Measurements from ENCODE around the gene RAB9B. TPM values are rescaled to one million over a fixed set of nuclear protein-coding genes. Genes with fewer than 3 reads are reported as not detected.
A peak's percentile ranks its signal among the peaks of the same experiment; 100 is the strongest.

Gene RAB9B
- total and polyA plus RNA-seq, 2 donors (not counting 1 experiment from before 2014, with no cell fraction given) = 0.43 to 0.44 TPM

GRCh38 chrX:103831342-103831802 is 685 bp downstream of the RAB9B start:
- intact Hi-C loops (cut with micrococcal nuclease) = loop anchor here (5.0 kb wide), 3 partner anchors 86 to 299 kb away; partner anchors contain the start of gene MORF4L2
- H3K9ac ChIP-seq (ENCODE audit: low read length) = peak overlapping the region; percentile 70
- ATAC-seq (ENCODE audit: low read depth) = no peak
- H3K27ac Mint-ChIP-seq = peak overlapping the region; percentile 46
- peak overlapping the region; percentile 94 for H3K4me3 Mint-ChIP-seq
- peaks cover 4 to 5% of the 10 kb centered on the region in 2 donors for H3K4me1 ChIP-seq (ENCODE audit: control insufficient read depth in 2 of 2, insufficient read depth in 2 of 2, low read length in 2 of 2)
- H3K36me3 ChIP-seq (replicated peaks in 1 of 2; ENCODE audit: control extremely low read depth in 1 of 2, control insufficient read depth in 1 of 2, extremely low read depth in 1 of 2, insufficient read depth in 2 of 2, low read length in 1 of 2) = no peaks in the 10 kb centered on the region
- DNase-seq = peak; percentile 76
- no peaks in the 10 kb centered on the region for H3K9me3 ChIP-seq (ENCODE audit: control extremely low read depth in 1 of 3, control insufficient read depth in 2 of 3, insufficient read depth in 1 of 3, low read length in 2 of 3)
- peak overlapping the region; percentile 77 for H3K4me2 ChIP-seq (replicated peaks; ENCODE audit: low read depth, low read length, poor library complexity, severe bottlenecking)
- POLR2A ChIA-PET = no interaction called here
- no peak for TF ChIP-seq EZH2 (IDR thresholded peaks at IDR 0.05; ENCODE audit: borderline replicate concordance, insufficient read depth, low read depth, low read length, poor library complexity, severe bottlenecking)
- H2AFZ ChIP-seq (ENCODE audit: insufficient read depth, low read depth, low read length, poor library complexity, severe bottlenecking) = peak overlapping the region; percentile 86
- CTCF ChIA-PET = interaction anchor here (0.9 to 1.3 kb wide), 5 partner anchors 13 to 298 kb away, joined by 3 to 4 read pairs (median 3); no protein-coding TSS in a partner anchor
- H3K27ac ChIP-seq (ENCODE audit: low read length in 2 of 2) = no peak overlapping the region
- H4K20me1 ChIP-seq (ENCODE audit: control insufficient read depth, insufficient read depth, low read length, poor library complexity, severe bottlenecking) = no peaks in the 10 kb centered on the region
- no peaks in the 10 kb centered on the region for H3K79me2 ChIP-seq (ENCODE audit: control insufficient read depth, insufficient read depth, low read length)
- peaks cover 5% of the 10 kb centered on the region for H3K4me1 Mint-ChIP-seq
- peak overlapping the region in 4 of 5 experiments; percentile 64 to 72 (median 68) for H3K4me3 ChIP-seq (ENCODE audit: control extremely low read depth in 1 of 5, extremely low read depth in 1 of 5, insufficient read depth in 1 of 5, low read depth in 2 of 5, low read length in 4 of 5)
- H3K9me3 Mint-ChIP-seq (ENCODE audit: insufficient read depth) = no peaks in the 10 kb centered on the region
- WGBS (ENCODE audit: insufficient coverage) = 19% methylated on average over 7 of the region's 11 CpGs
- H3K27me3 Mint-ChIP-seq = peaks cover 3% of the 10 kb centered on the region
- H3K27me3 ChIP-seq (replicated peaks in 1 of 4; ENCODE audit: control extremely low read depth in 1 of 4, control insufficient read depth in 3 of 4, insufficient read depth in 4 of 4, low read length in 3 of 4) = no peaks in the 10 kb centered on the region

- no peak overlapping the region for H3K4me2 ChIP-seq (replicated peaks; ENCODE audit: low read depth, low read length, poor library complexity, severe bottlenecking)
- H2AFZ ChIP-seq (ENCODE audit: insufficient read depth, low read depth, low read length, poor library complexity, severe bottlenecking) = no peak overlapping the region
- no peaks in the 10 kb centered on the region for H3K27me3 ChIP-seq (replicated peaks in 1 of 4; ENCODE audit: control extremely low read depth in 1 of 4, control insufficient read depth in 3 of 4, insufficient read depth in 4 of 4, low read length in 3 of 4)
- H3K27me3 Mint-ChIP-seq = peaks cover 3% of the 10 kb centered on the region
- H3K27ac Mint-ChIP-seq = no peak overlapping the region
- no peak for DNase-seq
- POLR2A ChIA-PET = no interaction called here
- WGBS (ENCODE audit: insufficient coverage) = 90% methylated on average over 3 of the region's 7 CpGs
- H3K79me2 ChIP-seq (ENCODE audit: control insufficient read depth, insufficient read depth, low read length) = no peaks in the 10 kb centered on the region
- peaks cover 4 to 5% of the 10 kb centered on the region in 2 donors for H3K4me1 ChIP-seq (ENCODE audit: control insufficient read depth in 2 of 2, insufficient read depth in 2 of 2, low read length in 2 of 2)
- intact Hi-C loops (cut with micrococcal nuclease) = loop anchor here (5.0 kb wide), 3 partner anchors 86 to 299 kb away; partner anchors contain the start of gene MORF4L2
- H3K9me3 ChIP-seq (ENCODE audit: control extremely low read depth in 1 of 3, control insufficient read depth in 2 of 3, insufficient read depth in 1 of 3, low read length in 2 of 3) = no peaks in the 10 kb centered on the region
- no peaks in the 10 kb centered on the region for H4K20me1 ChIP-seq (ENCODE audit: control insufficient read depth, insufficient read depth, low read length, poor library complexity, severe bottlenecking)
- TF ChIP-seq, protein P1, sequence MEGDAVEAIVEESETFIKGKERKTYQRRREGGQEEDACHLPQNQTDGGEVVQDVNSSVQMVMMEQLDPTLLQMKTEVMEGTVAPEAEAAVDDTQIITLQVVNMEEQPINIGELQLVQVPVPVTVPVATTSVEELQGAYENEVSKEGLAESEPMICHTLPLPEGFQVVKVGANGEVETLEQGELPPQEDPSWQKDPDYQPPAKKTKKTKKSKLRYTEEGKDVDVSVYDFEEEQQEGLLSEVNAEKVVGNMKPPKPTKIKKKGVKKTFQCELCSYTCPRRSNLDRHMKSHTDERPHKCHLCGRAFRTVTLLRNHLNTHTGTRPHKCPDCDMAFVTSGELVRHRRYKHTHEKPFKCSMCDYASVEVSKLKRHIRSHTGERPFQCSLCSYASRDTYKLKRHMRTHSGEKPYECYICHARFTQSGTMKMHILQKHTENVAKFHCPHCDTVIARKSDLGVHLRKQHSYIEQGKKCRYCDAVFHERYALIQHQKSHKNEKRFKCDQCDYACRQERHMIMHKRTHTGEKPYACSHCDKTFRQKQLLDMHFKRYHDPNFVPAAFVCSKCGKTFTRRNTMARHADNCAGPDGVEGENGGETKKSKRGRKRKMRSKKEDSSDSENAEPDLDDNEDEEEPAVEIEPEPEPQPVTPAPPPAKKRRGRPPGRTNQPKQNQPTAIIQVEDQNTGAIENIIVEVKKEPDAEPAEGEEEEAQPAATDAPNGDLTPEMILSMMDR (IDR thresholded peaks at IDR 0.05) = no peak
- no peak for TF ChIP-seq EZH2 (IDR thresholded peaks at IDR 0.05; ENCODE audit: borderline replicate concordance, insufficient read depth, low read depth, low read length, poor library complexity, severe bottlenecking)
- H3K9ac ChIP-seq (ENCODE audit: low read length) = no peak overlapping the region
- H3K4me1 Mint-ChIP-seq = peaks cover 5% of the 10 kb centered on the region
- CTCF ChIA-PET = no interaction called here
- no peak overlapping the region for H3K27ac ChIP-seq (ENCODE audit: low read length in 2 of 2)
- peak overlapping the region; percentile 50 for H3K4me3 Mint-ChIP-seq
- H3K36me3 ChIP-seq (replicated peaks in 1 of 2; ENCODE audit: control extremely low read depth in 1 of 2, control insufficient read depth in 1 of 2, extremely low read depth in 1 of 2, insufficient read depth in 2 of 2, low read length in 1 of 2) = no peaks in the 10 kb centered on the region
- no peaks in the 10 kb centered on the region for H3K9me3 Mint-ChIP-seq (ENCODE audit: insufficient read depth)
- no peak overlapping the region for H3K4me3 ChIP-seq (ENCODE audit: control extremely low read depth in 1 of 5, extremely low read depth in 1 of 5, insufficient read depth in 1 of 5, low read depth in 2 of 5, low read length in 4 of 5)
- ATAC-seq (ENCODE audit: low read depth) = no peak
Observed at GRCh38 chrX:103830848-103831247, 1.2 kb downstream of the RAB9B start.

Data from B cell (primary cell).